Activated naive CD4-positive, alpha-beta T cell treated with anti-CD3 and anti-CD28 coated beads for 36 hours (primary cell): Measurements from ENCODE around the gene MUC3A. TPM values are rescaled to one million over a fixed set of nuclear protein-coding genes. Genes with fewer than 3 reads are reported as not detected.
A peak's percentile ranks its signal among the peaks of the same experiment; 100 is the strongest.
"Not testable (repeated sequence)": the region's sequence is repeated elsewhere in the genome, so short reads cannot be mapped to it uniquely, and the experiment has no call there.

Source experiments
- CTCF ChIA-PET: fragments of 350-600 bp; sonication (Branson Sonifier 250); formaldehyde crosslinking; loops from one replicate; lab custom pipeline; 2021; ENCODE audit warnings: antibody characterized with exemption; lab: Charles Lee
- DNase-seq: peaks from one replicate; pipeline ENCODE4 v3.0.0-alpha.2; 2020
- H3K27ac Mint-ChIP-seq: one replicate; pipeline ENCODE4 v1.8.0; 2021; ENCODE audit warnings: mild to moderate bottlenecking, mixed read lengths
- H3K27me3 Mint-ChIP-seq: one replicate; pipeline ENCODE4 v1.8.0; 2021; ENCODE audit warnings: low read depth, mixed read lengths
- H3K36me3 Mint-ChIP-seq: one replicate; pipeline ENCODE4 v1.8.0; 2021; ENCODE audit warnings: low read depth, mixed read lengths
- H3K4me1 Mint-ChIP-seq: one replicate; pipeline ENCODE4 v1.8.0; 2021; ENCODE audit warnings: low read depth, mixed read lengths
- H3K4me3 Mint-ChIP-seq: one replicate; pipeline ENCODE4 v1.8.0; 2021; ENCODE audit warnings: mild to moderate bottlenecking, moderate library complexity, mixed read lengths
- H3K9me3 Mint-ChIP-seq: one replicate; pipeline ENCODE4 v1.8.0; 2021; ENCODE audit warnings: mixed read lengths
- intact Hi-C: fragments of 100-400 bp; cut with micrococcal nuclease; formaldehyde crosslinking; loops from one replicate; pipeline ENCODE4 v1.15.1; 2023
- total RNA-seq, 2 experiments: library from RNA; stranded (reverse); gene quantifications; one replicate each; pipeline ENCODE4 v1.2.3, GENCODE V29; 2021

Gene MUC3A
- not detected for total RNA-seq

DNA sequence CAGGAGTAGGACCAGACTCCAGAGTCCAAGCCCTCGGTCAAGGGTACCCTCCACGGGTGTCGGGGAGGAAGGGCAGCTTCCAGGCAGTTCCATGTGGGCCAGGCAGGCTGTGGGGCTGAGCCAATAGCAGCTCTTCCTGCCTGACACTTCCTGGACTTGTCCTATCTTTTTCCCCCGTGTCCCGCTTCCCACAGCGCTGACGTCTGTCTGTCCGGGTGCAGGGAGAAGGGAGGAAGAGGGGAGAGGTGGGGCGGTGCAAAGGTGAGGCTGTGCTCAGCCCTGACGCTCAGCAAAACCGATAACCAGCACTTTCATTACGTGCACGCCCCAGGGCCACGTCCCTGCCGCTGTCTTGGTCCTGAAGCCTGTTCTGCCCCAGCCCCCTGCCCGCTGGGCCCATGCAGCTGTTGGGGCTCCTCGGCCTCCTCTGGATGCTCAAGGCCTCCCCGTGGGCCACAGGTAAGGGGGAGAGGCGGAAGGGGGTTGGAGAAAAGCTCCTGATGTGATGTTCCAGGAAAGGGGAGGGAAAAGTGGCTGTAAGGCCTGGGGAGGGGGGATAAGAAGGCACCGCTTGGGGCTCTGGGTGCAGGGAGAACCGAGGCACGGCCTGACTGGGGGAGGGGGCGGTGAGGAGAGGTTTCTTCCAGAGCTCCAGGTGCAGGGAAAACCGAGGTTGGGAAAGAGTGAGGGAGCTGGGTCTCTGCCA lies at the start of gene MUC3A:
TSS of gene MUC3A (plus strand) at position 308 of the 706 bp plus-strand sequence. CDS start at position 399, 91 bp downstream.
- CTCF ChIA-PET = interaction anchor here (0.8 kb wide), 1 partner anchor 23 kb away, joined by 3 read pairs; no protein-coding TSS in a partner anchor
- H3K4me1 Mint-ChIP-seq = no peaks in the 10 kb centered on the region
- no peak within 1 kb of the TSS for H3K4me3 Mint-ChIP-seq
- H3K36me3 Mint-ChIP-seq = no peaks in the 10 kb centered on the region
- H3K27me3 Mint-ChIP-seq = peaks cover 18% of the 10 kb centered on the region
- intact Hi-C loops = no loop called here
- no peaks in the 10 kb centered on the region for H3K9me3 Mint-ChIP-seq
- no peak for DNase-seq
- H3K27ac Mint-ChIP-seq = no peak within 1 kb of the TSS

DNA sequence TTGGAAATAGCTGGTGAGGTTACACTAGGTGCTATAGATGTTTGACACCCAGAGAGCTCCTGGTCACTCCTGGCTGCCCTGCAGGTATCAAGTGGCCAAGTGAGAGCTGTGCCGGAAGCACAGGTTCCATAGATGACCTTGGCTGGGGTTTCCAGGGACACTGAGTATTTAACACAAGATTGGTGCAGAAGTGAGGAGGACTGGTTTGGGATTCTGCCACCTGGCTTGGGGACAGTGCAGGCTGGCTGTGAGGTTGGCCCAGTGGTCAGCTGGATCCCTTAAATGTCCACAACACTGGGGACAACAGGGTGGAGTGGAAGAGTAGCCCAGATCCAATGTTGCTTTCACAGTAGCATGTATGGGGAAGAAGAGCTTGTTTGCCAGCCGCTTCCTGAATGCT lies 48.4 kb upstream of the MUC3A start:
- Mint-ChIP-seq H3K27ac (no peak overlapping the region), H3K9me3 (no peaks in the 10 kb centered on the region), H3K36me3 (no peaks in the 10 kb centered on the region), H3K27me3 (peaks cover 22% of the 10 kb centered on the region), H3K4me1 (peaks cover 6% of the 10 kb centered on the region), H3K4me3 (no peak overlapping the region)
- intact Hi-C loops = no loop called here
- DNase-seq = no peak
- CTCF ChIA-PET = interaction anchor here (0.5 kb wide), 1 partner anchor 100 kb away, joined by 3 read pairs; no protein-coding TSS in a partner anchor

DNA sequence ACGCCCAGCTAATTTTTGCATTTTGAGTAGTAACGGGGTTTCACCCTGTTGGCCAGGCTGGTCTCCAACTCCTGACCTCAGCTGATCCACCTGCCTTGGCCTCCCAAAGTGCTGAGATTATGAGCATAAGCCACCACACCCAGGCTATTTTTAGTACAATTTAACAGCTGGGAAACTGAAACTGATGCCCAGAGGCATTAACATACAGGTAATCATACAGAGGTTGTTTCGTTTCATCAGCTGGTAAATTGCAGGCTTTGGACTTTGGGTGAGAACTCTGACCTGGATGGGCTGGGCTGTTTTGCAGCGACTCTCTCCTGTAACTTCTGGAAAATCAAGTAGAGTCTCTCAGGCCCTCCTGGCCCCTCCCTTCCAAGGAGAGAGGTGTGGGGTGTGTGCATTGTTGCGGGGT lies 47.4 kb upstream of the MUC3A start:
- intact Hi-C loops = no loop called here
- CTCF ChIA-PET = no interaction called here
- no peak overlapping the region for H3K27ac Mint-ChIP-seq
- H3K4me3 Mint-ChIP-seq = no peak overlapping the region
- H3K36me3 Mint-ChIP-seq = no peaks in the 10 kb centered on the region
- no peaks in the 10 kb centered on the region for H3K9me3 Mint-ChIP-seq
- H3K4me1 Mint-ChIP-seq = peaks cover 2% of the 10 kb centered on the region
- H3K27me3 Mint-ChIP-seq = peaks cover 17% of the 10 kb centered on the region
- no peak for DNase-seq

DNA sequence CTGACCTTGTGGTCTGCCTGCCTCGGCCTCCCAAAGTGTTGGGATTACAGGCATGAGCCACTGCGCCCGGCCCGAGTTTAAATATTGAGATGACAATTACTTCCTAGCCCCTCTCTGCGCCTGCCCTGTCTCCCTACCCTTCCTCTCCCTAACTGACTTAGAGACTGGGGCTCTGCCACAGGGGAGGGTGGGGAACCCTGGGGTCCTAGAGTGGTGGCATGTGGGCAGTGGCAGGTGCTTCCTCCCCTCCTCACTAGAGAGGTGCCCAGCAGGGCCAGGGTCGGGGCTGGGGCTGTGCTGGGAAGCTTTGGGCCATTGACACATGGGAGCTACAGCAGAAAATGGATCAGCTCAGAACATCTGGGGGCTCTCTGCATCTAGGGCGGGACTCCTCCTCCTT lies 46.7 kb upstream of the MUC3A start:
- Mint-ChIP-seq H3K27ac (no peak overlapping the region), H3K9me3 (no peaks in the 10 kb centered on the region), H3K27me3 (peaks cover 14% of the 10 kb centered on the region), H3K4me1 (no peaks in the 10 kb centered on the region), H3K4me3 (no peak overlapping the region), H3K36me3 (no peaks in the 10 kb centered on the region)
- intact Hi-C loops = no loop called here
- CTCF ChIA-PET = interaction anchor here (1.0 kb wide), 1 partner anchor 9 kb away, joined by 3 read pairs; no protein-coding TSS in a partner anchor
- no peak for DNase-seq

GRCh38 chr7:100908512-100908911 lies 40.8 kb upstream of the MUC3A start:
- H3K4me3 Mint-ChIP-seq = no peak overlapping the region
- CTCF ChIA-PET = no interaction called here
- intact Hi-C loops = no loop called here
- H3K36me3 Mint-ChIP-seq = no peaks in the 10 kb centered on the region
- no peaks in the 10 kb centered on the region for H3K9me3 Mint-ChIP-seq
- DNase-seq = no peak
- H3K27me3 Mint-ChIP-seq = peaks cover 3% of the 10 kb centered on the region
- H3K4me1 Mint-ChIP-seq = no peaks in the 10 kb centered on the region
- H3K27ac Mint-ChIP-seq = no peak overlapping the region

- CTCF ChIA-PET = interaction anchor here (0.6 kb wide), 1 partner anchor 374 kb away, joined by 3 read pairs; no protein-coding TSS in a partner anchor
- DNase-seq, intact Hi-C loops, H3K27me3 Mint-ChIP-seq, H3K36me3 Mint-ChIP-seq, H3K27ac Mint-ChIP-seq, H3K4me3 Mint-ChIP-seq, H3K4me1 Mint-ChIP-seq, H3K9me3 Mint-ChIP-seq: not testable (repeated sequence)
Measured at GRCh38 chr7:100910443-100910842, 38.9 kb upstream of the MUC3A start.

GRCh38 chr7:100911484-100911883 lies 37.9 kb upstream of the MUC3A start:
- H3K27me3 Mint-ChIP-seq = peaks cover 3% of the 10 kb centered on the region
- no peaks in the 10 kb centered on the region for H3K36me3 Mint-ChIP-seq
- CTCF ChIA-PET = interaction anchor here (0.8 kb wide), 1 partner anchor 8 kb away, joined by 3 read pairs; no protein-coding TSS in a partner anchor
- intact Hi-C loops = no loop called here
- no peak overlapping the region for H3K4me3 Mint-ChIP-seq
- no peaks in the 10 kb centered on the region for H3K9me3 Mint-ChIP-seq
- DNase-seq = no peak
- H3K27ac Mint-ChIP-seq = no peak overlapping the region
- H3K4me1 Mint-ChIP-seq = peaks cover 5% of the 10 kb centered on the region

- H3K27ac Mint-ChIP-seq = no peak overlapping the region
- CTCF ChIA-PET = no interaction called here
Measured at GRCh38 chr7:100914208-100914878, 35.0 kb upstream of the MUC3A start.

GRCh38 chr7:100914879-100915447 lies 34.4 kb upstream of the MUC3A start:
- H3K27ac Mint-ChIP-seq = no peak overlapping the region

More at GRCh38 chr7:100914208-100914878, 35.0 kb upstream of the MUC3A start:
- Mint-ChIP-seq H3K4me3 (no peak overlapping the region), H3K4me1 (peaks cover 5% of the 10 kb centered on the region), H3K36me3 (no peaks in the 10 kb centered on the region), H3K9me3 (no peaks in the 10 kb centered on the region), H3K27me3 (peaks cover 3% of the 10 kb centered on the region)
- DNase-seq = no peak
- intact Hi-C loops = no loop called here

GRCh38 chr7:100919335-100919734 lies 30.0 kb upstream of the MUC3A start:
- CTCF ChIA-PET, H3K4me1 Mint-ChIP-seq, H3K36me3 Mint-ChIP-seq, DNase-seq, intact Hi-C loops, H3K27ac Mint-ChIP-seq, H3K4me3 Mint-ChIP-seq, H3K9me3 Mint-ChIP-seq, H3K27me3 Mint-ChIP-seq: not testable (repeated sequence)

More at GRCh38 chr7:100914879-100915447, 34.4 kb upstream of the MUC3A start:
- Mint-ChIP-seq H3K36me3 (no peaks in the 10 kb centered on the region), H3K27me3 (peaks cover 3% of the 10 kb centered on the region), H3K4me3 (no peak overlapping the region), H3K4me1 (peaks cover 5% of the 10 kb centered on the region), H3K9me3 (no peaks in the 10 kb centered on the region)
- DNase-seq = peak; percentile 41
- CTCF ChIA-PET = no interaction called here
- intact Hi-C loops = no loop called here

DNA sequence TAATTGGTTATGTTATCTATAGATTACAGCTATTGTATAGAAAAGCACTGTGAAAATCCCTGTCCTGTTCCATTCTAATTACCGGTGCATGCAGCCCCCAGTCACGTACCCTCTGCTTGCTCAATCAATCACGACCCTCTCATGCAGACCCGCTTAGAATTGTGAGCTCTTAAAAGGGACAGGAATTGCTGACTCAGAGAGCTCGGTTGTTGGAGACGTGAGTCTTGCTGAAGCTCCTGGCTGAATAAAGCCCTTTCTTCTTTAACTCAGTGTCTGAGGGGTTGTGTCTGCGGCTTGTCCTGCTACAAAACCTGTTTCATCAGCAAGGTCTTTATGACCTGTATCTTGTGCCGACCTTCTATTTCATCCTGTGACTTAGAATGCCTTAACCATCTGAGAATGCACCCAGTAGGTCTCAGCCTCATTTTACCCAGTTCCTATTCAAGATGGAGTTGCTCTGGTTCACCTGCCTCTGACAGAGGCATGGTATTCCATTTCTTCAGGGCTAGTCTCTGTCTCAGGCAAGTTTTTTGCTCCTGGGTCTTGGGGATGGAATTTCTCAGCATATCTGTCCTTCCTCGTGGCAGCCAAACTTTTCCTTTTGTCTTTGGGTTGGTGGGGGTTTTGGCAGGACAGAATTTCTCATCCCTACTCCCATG lies 29.4 kb upstream of the MUC3A start:
- H3K4me1 Mint-ChIP-seq, H3K36me3 Mint-ChIP-seq, H3K27ac Mint-ChIP-seq, H3K9me3 Mint-ChIP-seq, H3K4me3 Mint-ChIP-seq, intact Hi-C loops, H3K27me3 Mint-ChIP-seq, DNase-seq, CTCF ChIA-PET: not testable (repeated sequence)

DNA sequence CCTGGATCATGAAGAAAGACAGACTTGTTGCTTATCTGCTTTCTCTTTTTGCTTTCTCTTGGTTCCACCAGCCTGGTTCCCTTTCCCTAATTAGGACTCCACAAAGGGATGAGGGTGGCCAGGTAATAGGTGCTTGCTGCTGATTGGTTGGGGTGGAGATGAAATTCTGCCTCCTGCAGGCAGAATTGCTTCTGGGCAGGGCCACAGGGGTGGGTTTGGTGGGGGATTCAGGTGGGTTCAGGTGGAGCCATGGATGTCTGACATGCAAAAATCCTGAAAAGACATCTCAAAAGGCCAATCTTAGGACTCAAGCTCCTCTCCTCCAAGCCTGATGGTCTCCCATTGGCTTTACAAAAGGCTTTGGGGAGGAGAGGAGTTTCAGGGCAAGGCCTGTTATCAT lies 28.3 kb upstream of the MUC3A start:
- CTCF ChIA-PET = no interaction called here
- Mint-ChIP-seq H3K27me3 (peaks cover 6% of the 10 kb centered on the region), H3K4me1 (no peaks in the 10 kb centered on the region), H3K27ac (no peak overlapping the region), H3K9me3 (no peaks in the 10 kb centered on the region), H3K4me3 (no peak overlapping the region), H3K36me3 (no peaks in the 10 kb centered on the region)
- intact Hi-C loops = no loop called here
- no peak for DNase-seq
